Testis (tissue), 3 donors: ENCODE results near the gene POLH. TPM values are rescaled to one million over a fixed set of nuclear protein-coding genes. Genes with fewer than 3 reads are reported as not detected.

Experiments used
- DNase-seq: peaks from one replicate; pipeline ENCODE4 v3.0.0-alpha.2; 2019
- H3K27ac ChIP-seq, 2 donors: fragments of 200-600 bp; sonication (generic); one replicate each; pipeline ENCODE4 v1.5.1; 2019
- H3K27me3 ChIP-seq: fragments of 200-600 bp; sonication (generic); one replicate; pipeline ENCODE4 v1.5.1; 2019
- H3K36me3 ChIP-seq: fragments of 200-600 bp; sonication (generic); one replicate; pipeline ENCODE4 v1.5.1; 2017; ENCODE audit warnings: low read depth; ENCODE audit errors: missing control alignments
- H3K4me1 ChIP-seq: fragments of 200-600 bp; sonication (generic); one replicate; pipeline ENCODE4 v1.5.1; 2019
- H3K4me3 ChIP-seq, 2 donors: fragments of 200-600 bp; sonication (generic); one replicate each; pipeline ENCODE4 v1.5.1; 2017 to 2019
- H3K9me3 ChIP-seq: fragments of 200-600 bp; sonication (generic); one replicate; pipeline ENCODE4 v1.5.1; 2017
- POLR2A ChIP-seq: fragments of 450-650 bp; IDR thresholded peaks from one replicate; pipeline ENCODE4 v1.6.1; 2017; ENCODE audit warnings: antibody characterized with exemption, mild to moderate bottlenecking, moderate library complexity
- WGBS, 2 donors: methylation state at CpG; one replicate each; pipeline ENCODE4 v1.1.5; 2018; 5-methylcytosine and 5-hydroxymethylcytosine counted together
- intact Hi-C: fragments of 100-400 bp; cut with DNase I; formaldehyde crosslinking; loops from one replicate; pipeline ENCODE4 v1.15.1; 2023; ENCODE audit warnings: low total_unique reads
- polyA plus RNA-seq: library from polyadenylated mRNA; stranded (reverse); fragments of 350-450 nt; fragmentation: Illumina TruSeq; extraction: RNeasy Lipid Tissue Mini Kit (QIAGEN cat#74804); gene quantifications from one replicate; pipeline ENCODE4 v1.2.3, GENCODE V29; 2014; ENCODE audit warnings: low read depth, low replicate concordance; ENCODE audit not compliant: insufficient read depth
- total RNA-seq, 2 donors: library from RNA; depleted of rRNA; stranded (reverse); fragments of >200 nt; gene quantifications; one replicate each; pipeline ENCODE4 v1.2.3, GENCODE V29; 2016
- TF ChIP-seq, protein P1 (sequence below), 3 experiments: fragments of 450-650 bp in 2 of 3; fragments of 200-600 bp in 1 of 3; sonication (generic) in 1 of 3; IDR thresholded peaks; one replicate each; pipeline ENCODE4 v1.5.1; 2016 to 2019; ENCODE audit warnings: antibody characterized with exemption in 3 of 3, mild to moderate bottlenecking in 2 of 3, moderate library complexity in 1 of 3

POLH gene
- total and polyA plus RNA-seq, 3 donors from 2014 or later = 11.7 to 29.5 (median 18.3) TPM

DNA sequence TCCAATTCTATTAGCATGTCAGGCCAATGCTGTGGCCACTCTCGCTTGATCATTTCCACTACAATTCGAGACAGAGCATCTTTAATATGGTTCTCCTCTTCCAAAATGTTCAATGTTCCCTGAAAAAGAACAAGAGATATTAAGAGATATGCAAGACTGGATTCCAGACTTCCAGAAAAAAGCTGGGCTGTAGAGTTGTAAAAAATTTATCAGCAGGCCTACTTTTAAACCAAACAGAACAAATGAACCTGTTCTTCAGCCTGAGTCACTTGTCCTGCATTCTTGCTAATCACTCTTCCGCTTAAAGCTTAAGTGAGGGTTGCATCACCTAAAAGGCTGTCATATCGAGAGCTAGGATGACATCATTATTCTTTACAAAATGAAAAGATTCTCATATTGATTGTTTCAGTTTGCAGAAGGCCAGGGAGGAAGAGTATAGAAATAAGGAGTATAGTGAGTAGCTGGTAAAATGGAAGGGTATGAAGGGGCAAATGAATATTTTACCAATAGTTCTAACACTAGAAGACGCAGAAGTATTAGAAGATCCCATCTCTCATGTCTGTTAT lies 5.0 kb upstream of the POLH start:
- H3K4me1 ChIP-seq = peaks cover 8% of the 10 kb centered on the region
- intact Hi-C loops = no loop called here
- DNase-seq = no peak
- H3K27ac ChIP-seq = no peak overlapping the region
- 82 to 93% methylated on average over 5 of the region's 5 CpGs for WGBS, 2 donors
- no peak overlapping the region for H3K4me3 ChIP-seq
- no peaks in the 10 kb centered on the region for H3K9me3 ChIP-seq
- H3K27me3 ChIP-seq = no peaks in the 10 kb centered on the region
- TF ChIP-seq, protein P1, sequence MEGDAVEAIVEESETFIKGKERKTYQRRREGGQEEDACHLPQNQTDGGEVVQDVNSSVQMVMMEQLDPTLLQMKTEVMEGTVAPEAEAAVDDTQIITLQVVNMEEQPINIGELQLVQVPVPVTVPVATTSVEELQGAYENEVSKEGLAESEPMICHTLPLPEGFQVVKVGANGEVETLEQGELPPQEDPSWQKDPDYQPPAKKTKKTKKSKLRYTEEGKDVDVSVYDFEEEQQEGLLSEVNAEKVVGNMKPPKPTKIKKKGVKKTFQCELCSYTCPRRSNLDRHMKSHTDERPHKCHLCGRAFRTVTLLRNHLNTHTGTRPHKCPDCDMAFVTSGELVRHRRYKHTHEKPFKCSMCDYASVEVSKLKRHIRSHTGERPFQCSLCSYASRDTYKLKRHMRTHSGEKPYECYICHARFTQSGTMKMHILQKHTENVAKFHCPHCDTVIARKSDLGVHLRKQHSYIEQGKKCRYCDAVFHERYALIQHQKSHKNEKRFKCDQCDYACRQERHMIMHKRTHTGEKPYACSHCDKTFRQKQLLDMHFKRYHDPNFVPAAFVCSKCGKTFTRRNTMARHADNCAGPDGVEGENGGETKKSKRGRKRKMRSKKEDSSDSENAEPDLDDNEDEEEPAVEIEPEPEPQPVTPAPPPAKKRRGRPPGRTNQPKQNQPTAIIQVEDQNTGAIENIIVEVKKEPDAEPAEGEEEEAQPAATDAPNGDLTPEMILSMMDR (IDR thresholded peaks at IDR 0.05) = no peak
- no peak for TF ChIP-seq POLR2A
- no peaks in the 10 kb centered on the region for H3K36me3 ChIP-seq

DNA sequence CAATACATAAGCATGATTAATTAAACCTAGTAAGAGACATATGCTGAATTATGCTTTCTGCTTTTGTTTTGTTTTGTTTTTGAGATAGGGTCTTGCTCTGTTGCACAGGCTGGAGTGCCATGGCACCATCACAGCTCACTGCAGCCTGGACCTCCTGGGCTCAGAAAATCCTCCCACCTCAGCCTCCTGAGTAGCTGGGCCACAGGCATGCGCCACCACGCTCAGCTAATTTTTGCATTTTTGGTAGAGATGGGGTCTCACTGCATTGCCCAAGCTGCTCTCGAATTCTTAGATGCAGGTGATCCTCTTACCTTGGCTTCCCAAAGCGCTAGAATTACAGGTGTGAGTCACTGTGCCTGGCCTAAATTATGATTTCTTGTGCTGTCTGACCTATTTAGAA lies 4.0 kb upstream of the POLH start:
- intact Hi-C loops = no loop called here
- H3K36me3 ChIP-seq = no peaks in the 10 kb centered on the region

DNA sequence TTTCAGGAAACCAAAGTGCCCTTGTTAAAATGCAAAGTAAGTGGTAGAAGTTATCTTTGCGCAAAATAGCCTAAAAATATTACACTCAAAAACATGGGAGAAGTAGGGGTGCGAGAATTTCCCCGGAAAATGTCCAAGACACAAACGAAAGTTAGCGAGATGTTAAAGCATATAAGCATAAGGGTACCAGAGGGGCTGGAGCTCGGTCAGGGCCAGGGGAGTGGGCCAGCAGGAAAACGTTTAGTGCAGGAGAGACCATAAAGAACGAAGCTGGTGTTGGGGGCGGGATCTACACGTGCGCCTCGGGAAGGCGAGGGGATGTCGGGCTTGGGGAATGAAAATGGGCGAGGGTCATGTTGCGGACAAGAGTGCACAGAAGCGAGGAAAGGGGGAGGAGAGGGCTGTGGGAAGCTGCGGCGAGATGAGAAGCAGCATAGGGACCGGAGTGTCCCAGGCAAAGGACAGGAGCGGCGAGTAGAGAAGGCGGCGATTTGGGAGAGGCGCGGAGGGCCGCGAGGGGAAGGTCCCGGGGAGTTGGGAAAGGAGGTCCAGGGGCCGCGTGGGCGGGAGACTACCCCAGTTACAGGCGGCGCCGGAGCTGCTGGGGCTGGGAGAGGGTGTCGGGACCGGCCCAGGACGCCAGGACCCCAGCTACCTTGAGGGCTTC lies 747 bp upstream of the POLH start:
- Histone ChIP-seq H3K9me3 (no peaks in the 10 kb centered on the region), H3K4me3 (peak overlapping the region; percentile 95), H3K36me3 (no peaks in the 10 kb centered on the region), H3K4me1 (peaks cover 15% of the 10 kb centered on the region), H3K27me3 (no peaks in the 10 kb centered on the region), H3K27ac (peak overlapping the region; percentile 61 to 66)
- no peak for TF ChIP-seq POLR2A
- TF ChIP-seq, protein P1 (IDR thresholded peaks at IDR 0.05) = no peak
- intact Hi-C loops = no loop called here
- 0% methylated on average over 38 of the region's 38 CpGs for WGBS, 2 donors
- peak; percentile 38 for DNase-seq

More for the DNA sequence above, 4.0 kb upstream of the POLH start:
- TF ChIP-seq, protein P1 (IDR thresholded peaks at IDR 0.05) = no peak
- TF ChIP-seq POLR2A = no peak
- Histone ChIP-seq H3K9me3 (no peaks in the 10 kb centered on the region), H3K27ac (no peak overlapping the region), H3K4me3 (no peak overlapping the region), H3K27me3 (no peaks in the 10 kb centered on the region), H3K4me1 (peaks cover 11% of the 10 kb centered on the region)
- WGBS, 2 donors = 91 to 96% methylated on average over 4 of the region's 4 CpGs
- DNase-seq = no peak

DNA sequence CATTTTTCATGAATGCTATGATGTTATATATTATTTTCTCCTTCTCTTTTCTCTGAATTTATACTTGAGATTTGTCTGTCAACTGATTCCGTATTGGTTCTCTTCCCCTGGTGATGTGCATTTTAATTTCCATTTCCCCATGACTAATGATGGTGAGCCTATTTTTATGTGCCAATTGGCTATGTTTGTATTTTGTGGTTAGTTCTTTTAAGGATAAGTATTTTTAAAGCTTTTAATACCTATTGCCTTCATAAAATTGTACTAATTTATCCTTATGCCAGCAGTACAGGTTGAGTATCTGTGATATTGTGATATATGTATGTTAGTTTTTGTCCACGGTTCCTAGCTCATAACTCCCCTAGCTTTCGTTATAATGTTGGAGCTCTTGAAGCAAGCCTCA lies 2.8 kb downstream of the POLH start:
- 89 to 92% methylated on average over 3 of the region's 3 CpGs for WGBS, 2 donors
- Histone ChIP-seq H3K4me1 (peaks cover 15% of the 10 kb centered on the region), H3K4me3 (no peak overlapping the region), H3K36me3 (no peaks in the 10 kb centered on the region), H3K27ac (no peak overlapping the region), H3K9me3 (no peaks in the 10 kb centered on the region), H3K27me3 (no peaks in the 10 kb centered on the region)
- no peak for DNase-seq
- TF ChIP-seq POLR2A = no peak
- TF ChIP-seq, protein P1 (IDR thresholded peaks at IDR 0.05) = no peak
- intact Hi-C loops = no loop called here

DNA sequence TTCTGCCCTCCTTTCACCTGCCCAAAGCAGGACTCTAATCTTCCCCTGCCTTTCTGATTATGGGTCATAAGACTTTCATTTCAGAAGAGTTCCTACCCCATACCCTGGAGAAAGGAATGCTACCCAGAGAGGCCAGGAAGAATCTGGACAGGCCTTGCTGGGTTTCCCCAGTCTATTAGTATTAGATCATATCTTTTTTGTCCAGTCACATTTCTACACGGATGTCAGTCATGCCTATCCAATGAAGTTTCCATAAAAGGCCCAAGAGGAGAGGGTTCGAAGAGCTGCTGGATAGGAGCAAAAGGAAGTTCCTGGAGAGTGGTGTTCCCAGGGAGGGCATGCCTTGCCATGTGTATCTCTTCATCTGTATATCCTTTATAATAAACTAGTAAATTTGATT lies 3.2 kb downstream of the POLH start:
- Histone ChIP-seq H3K27me3 (no peaks in the 10 kb centered on the region), H3K4me3 (no peak overlapping the region), H3K27ac (no peak overlapping the region), H3K4me1 (peaks cover 15% of the 10 kb centered on the region), H3K9me3 (no peaks in the 10 kb centered on the region), H3K36me3 (no peaks in the 10 kb centered on the region)
- WGBS, 2 donors = 89 to 91% methylated on average over 2 of the region's 2 CpGs
- no peak for TF ChIP-seq POLR2A
- TF ChIP-seq, protein P1 (IDR thresholded peaks at IDR 0.05) = no peak
- no peak for DNase-seq
- intact Hi-C loops = no loop called here
